ENCODE data around the gene AXDND1. TPM values are rescaled to one million over a fixed set of nuclear protein-coding genes. Genes with fewer than 3 reads are reported as not detected.

AXDND1 gene
- total RNA-seq (2013), result 0.58 TPM
- polyA plus RNA-seq, result under 1 TPM in 1 of 3 donors, not detected in 2; 0.09 TPM
- 0.32 and 0.55 TPM in 2 replicates for polyA minus RNA-seq
- total RNA-seq, result 0.81 to 6.2 (median 2.9) reads per million in 11 experiments

GRCh38 chr1:179365342-179366092, at the start of gene AXDND1:
TSS of gene AXDND1 (plus strand) at chr1:179365971. CDS start at chr1:179366510, 539 bp downstream.
- peak within 1 kb of the TSS; percentile 86 for H2AFZ ChIP-seq (ENCODE audit: insufficient read depth, low read depth, low read length, poor library complexity, severe bottlenecking)
- H3K9ac ChIP-seq (ENCODE audit: insufficient read depth, low read length, poor library complexity, severe bottlenecking), result peak within 1 kb of the TSS; percentile 91
- intact Hi-C loops (cut with micrococcal nuclease), result loop anchor here (5.0 to 10.0 kb wide), 7 partner anchors 38 to 338 kb away; partner anchors contain the start of genes TOR3A (in 2 of the 2), ABL2 (in 1 of the 2), FAM20B (in 1 of the 2) and SOAT1 (in 1 of the 2)
- H3K27ac ChIP-seq (ENCODE audit: low read depth in 1 of 2, low read length in 2 of 2), result peak within 1 kb of the TSS; percentile 99
- H3K27me3 ChIP-seq (ENCODE audit: control insufficient read depth in 2 of 2, insufficient read depth in 2 of 2, low read length in 2 of 2), result no peaks in the 10 kb centered on the region
- peak; percentile 92 to 94 (median 93) for DNase-seq
- WGBS (ENCODE audit: insufficient coverage), result 0% methylated on average over 26 of the region's 43 CpGs
- H3K4me1 ChIP-seq (ENCODE audit: control insufficient read depth in 1 of 2, insufficient read depth in 2 of 2, low read length in 2 of 2), result peaks cover 11 to 14% of the 10 kb centered on the region in 2 donors
- no peaks in the 10 kb centered on the region for H3K79me2 ChIP-seq (ENCODE audit: insufficient read depth, low read length)
- no peaks in the 10 kb centered on the region for H3K36me3 ChIP-seq (replicated peaks in 1 of 2; ENCODE audit: control insufficient read depth in 1 of 2, insufficient read depth in 2 of 2, low read length in 2 of 2)
- peaks cover 17% of the 10 kb centered on the region for H3K4me1 Mint-ChIP-seq
- H3K27ac Mint-ChIP-seq, result peak within 1 kb of the TSS; percentile 99 to 100 (median 100)
- no peaks in the 10 kb centered on the region for H3K36me3 Mint-ChIP-seq
- H3K9me3 Mint-ChIP-seq, result peaks cover 0 to 2% (median 0%) of the 10 kb centered on the region in 7 donors
- no peaks in the 10 kb centered on the region for H4K20me1 ChIP-seq (ENCODE audit: insufficient read depth, low read length)
- peak within 1 kb of the TSS; percentile 90 for H3K4me2 ChIP-seq (replicated peaks; ENCODE audit: extremely low read depth, low read length, poor library complexity, severe bottlenecking)
- TF ChIP-seq CTCF (IDR thresholded peaks at IDR 0.05), result no peak
- no peaks in the 10 kb centered on the region for H3K9me3 ChIP-seq (replicated peaks in 1 of 2; ENCODE audit: control insufficient read depth in 1 of 2, insufficient read depth in 1 of 2, low read length in 2 of 2)
- H3K27me3 Mint-ChIP-seq (ENCODE audit: low read depth in 3 of 3), result peaks cover 0 to 6% (median 1%) of the 10 kb centered on the region in 3 donors
- peak within 1 kb of the TSS; percentile 58 to 83 (median 77) for H3K4me3 ChIP-seq (replicated peaks in 1 of 3; ENCODE audit: low read depth in 2 of 3, low read length in 3 of 3)
- peak within 1 kb of the TSS; percentile 89 to 98 for H3K4me3 Mint-ChIP-seq

GRCh38 chr1:179318491-179318890, 47.3 kb upstream of the AXDND1 start:
- Mint-ChIP-seq H3K4me3 (peak overlapping the region; percentile 6 to 59), H3K9me3 (peaks cover 0 to 1% (median 0%) of the 10 kb centered on the region in 7 donors), H3K27ac (peak overlapping the region; percentile 5 to 90 (median 84)), H3K27me3 (ENCODE audit: low read depth in 3 of 3) (peaks cover 0 to 3% (median 0%) of the 10 kb centered on the region in 3 donors), H3K4me1 (peaks cover 29% of the 10 kb centered on the region), H3K36me3 (peaks cover 48 to 60% of the 10 kb centered on the region in 2 donors)
- Histone ChIP-seq H3K27me3 (ENCODE audit: control insufficient read depth in 2 of 2, insufficient read depth in 2 of 2, low read length in 2 of 2) (no peaks in the 10 kb centered on the region), H2AFZ (ENCODE audit: insufficient read depth, low read depth, low read length, poor library complexity, severe bottlenecking) (no peak overlapping the region), H3K4me2 (replicated peaks; ENCODE audit: extremely low read depth, low read length, poor library complexity, severe bottlenecking) (peak overlapping the region; percentile 33), H4K20me1 (ENCODE audit: insufficient read depth, low read length) (peaks cover 60% of the 10 kb centered on the region), H3K4me1 (ENCODE audit: control insufficient read depth in 1 of 2, insufficient read depth in 2 of 2, low read length in 2 of 2) (peaks cover 9 to 29% of the 10 kb centered on the region in 2 donors), H3K9me3 (replicated peaks in 1 of 2; ENCODE audit: control insufficient read depth in 1 of 2, insufficient read depth in 1 of 2, low read length in 2 of 2) (no peaks in the 10 kb centered on the region), H3K4me3 (replicated peaks in 1 of 3; ENCODE audit: low read depth in 2 of 3, low read length in 3 of 3) (peak overlapping the region in 1 of 3 experiments; percentile 30), H3K27ac (ENCODE audit: low read depth in 1 of 2, low read length in 2 of 2) (peak overlapping the region in 1 of 2 donors; percentile 60), H3K36me3 (replicated peaks in 1 of 2; ENCODE audit: control insufficient read depth in 1 of 2, insufficient read depth in 2 of 2, low read length in 2 of 2) (peaks cover 10 to 46% of the 10 kb centered on the region in 2 donors), H3K79me2 (ENCODE audit: insufficient read depth, low read length) (peaks cover 100% of the 10 kb centered on the region), H3K9ac (ENCODE audit: insufficient read depth, low read length, poor library complexity, severe bottlenecking) (no peak overlapping the region)
- no peak for TF ChIP-seq CTCF (IDR thresholded peaks at IDR 0.05)
- intact Hi-C loops (cut with micrococcal nuclease), result no loop called here
- no CpG with 5 or more reads among the region's 5 CpGs for WGBS (ENCODE audit: insufficient coverage)
- peak in 2 of 3 donors; percentile 38 to 39 for DNase-seq

Measured in CD14-positive monocyte (primary cell).